Posterior vena cava (tissue), 2 donors: ENCODE measurements around the gene ABLIM3. TPM values are rescaled to one million over a fixed set of nuclear protein-coding genes. Genes with fewer than 3 reads are reported as not detected.
"Not testable (repeated sequence)": the region's sequence is repeated elsewhere in the genome, so short reads cannot be mapped to it uniquely, and the experiment has no call there.

Source experiments
- DNase-seq: peaks from one replicate; pipeline ENCODE4 v3.0.0-alpha.2; 2020; ENCODE audit warnings: low spot score
- intact Hi-C, 2 donors: fragments of 100-400 bp; cut with DNase I; formaldehyde crosslinking; loops; one replicate each; pipeline versions ENCODE4 v1.14.1 to v1.14.2; 2022 to 2023
- total RNA-seq, 2 donors: library from RNA; stranded (reverse); fragmentation: NEBNext Ultra II Directional; extraction: Animal tissue kit (Norgen Biotek cat#: 25700); gene quantifications; one replicate each; pipeline ENCODE4 v1.2.1, GENCODE V29; 2021
- donor health status: DM: yes; HTN: yes; CAD: no.
- donor health status: DM: yes; HTN: yes; CAD: no.

Gene ABLIM3
- total RNA-seq, 2 donors from 2014 or later, result 31.4 to 45.4 TPM

- DNase-seq, result no peak
- intact Hi-C loops, result no loop called here
Measured at GRCh38 chr5:149267241-149267973, 126.1 kb downstream of the ABLIM3 start.

- DNase-seq, result no peak
- intact Hi-C loops, result no loop called here
Measured at GRCh38 chr5:149268928-149269557, 127.8 kb downstream of the ABLIM3 start.

- DNase-seq, result no peak
- intact Hi-C loops, result loop anchor here in 1 of 2 donors (1.0 kb wide), 1 partner anchor 17 kb away; no protein-coding TSS in a partner anchor
Measured at GRCh38 chr5:149271195-149271715, 130.0 kb downstream of the ABLIM3 start.

GRCh38 chr5:149271716-149272563 lies 130.6 kb downstream of the ABLIM3 start, which contains the start of gene AFAP1L1:
AFAP1L1 (plus strand) TSS chr5:149271859; CDS start chr5:149271969, 110 bp downstream.
- intact Hi-C loops, result loop anchor here in 1 of 2 donors (1.0 kb wide), 1 partner anchor 16 kb away; no protein-coding TSS in a partner anchor
- peak; percentile 89 for DNase-seq

- DNase-seq, intact Hi-C loops: not testable (repeated sequence)
Measured at GRCh38 chr5:149272781-149273180, 131.5 kb downstream of the ABLIM3 start.

- DNase-seq, result no peak
- intact Hi-C loops, result no loop called here
Measured at GRCh38 chr5:149273237-149273636, 131.9 kb downstream of the ABLIM3 start.

- intact Hi-C loops, result no loop called here
- DNase-seq, result no peak
Measured at GRCh38 chr5:149273950-149274349, 132.7 kb downstream of the ABLIM3 start.

GRCh38 chr5:149274939-149275338 lies 133.6 kb downstream of the ABLIM3 start:
- DNase-seq, result no peak
- intact Hi-C loops, result no loop called here

GRCh38 chr5:149277801-149278200 lies 136.5 kb downstream of the ABLIM3 start:
- intact Hi-C loops, result no loop called here

GRCh38 chr5:149278451-149279210 lies 137.3 kb downstream of the ABLIM3 start:
- no peak for DNase-seq
- intact Hi-C loops, result no loop called here

More at GRCh38 chr5:149277801-149278200, 136.5 kb downstream of the ABLIM3 start:
- no peak for DNase-seq

- intact Hi-C loops, result no loop called here
Measured at GRCh38 chr5:149279661-149280060, 138.4 kb downstream of the ABLIM3 start.

GRCh38 chr5:149280124-149280523 lies 138.8 kb downstream of the ABLIM3 start:
- intact Hi-C loops, result no loop called here
- no peak for DNase-seq

More at GRCh38 chr5:149279661-149280060, 138.4 kb downstream of the ABLIM3 start:
- no peak for DNase-seq

- no peak for DNase-seq
Measured at GRCh38 chr5:149280802-149281201, 139.5 kb downstream of the ABLIM3 start.

GRCh38 chr5:149282027-149282965 lies 141.0 kb downstream of the ABLIM3 start:
- no peak for DNase-seq
- intact Hi-C loops, result no loop called here

More at GRCh38 chr5:149280802-149281201, 139.5 kb downstream of the ABLIM3 start:
- intact Hi-C loops, result no loop called here

GRCh38 chr5:149282966-149283332 lies 141.7 kb downstream of the ABLIM3 start:
- intact Hi-C loops, result no loop called here
- DNase-seq, result no peak

- DNase-seq, result no peak
- intact Hi-C loops, result no loop called here
Measured at GRCh38 chr5:149283626-149284480, 142.6 kb downstream of the ABLIM3 start.

- intact Hi-C loops, result no loop called here
- DNase-seq, result no peak
Measured at GRCh38 chr5:149284501-149284900, 143.2 kb downstream of the ABLIM3 start.
